Lower leg skin (tissue), 3 donors: ENCODE measurements around the gene VPS52.

Source experiments
- POLR2A ChIP-seq, 2 donors: fragments of 450-650 bp; IDR thresholded peaks; one replicate each; pipeline ENCODE4 v1.6.1; 2016 to 2017; ENCODE audit warnings: antibody characterized with exemption in 2 of 2, mild to moderate bottlenecking in 1 of 2, moderate library complexity in 1 of 2
- TF ChIP-seq, protein P1 (sequence below), 3 donors: fragments of 450-650 bp; IDR thresholded peaks; one replicate each; pipeline ENCODE4 v1.5.1; 2016; ENCODE audit warnings: antibody characterized with exemption in 3 of 3, mild to moderate bottlenecking in 3 of 3, moderate library complexity in 2 of 3

DNA sequence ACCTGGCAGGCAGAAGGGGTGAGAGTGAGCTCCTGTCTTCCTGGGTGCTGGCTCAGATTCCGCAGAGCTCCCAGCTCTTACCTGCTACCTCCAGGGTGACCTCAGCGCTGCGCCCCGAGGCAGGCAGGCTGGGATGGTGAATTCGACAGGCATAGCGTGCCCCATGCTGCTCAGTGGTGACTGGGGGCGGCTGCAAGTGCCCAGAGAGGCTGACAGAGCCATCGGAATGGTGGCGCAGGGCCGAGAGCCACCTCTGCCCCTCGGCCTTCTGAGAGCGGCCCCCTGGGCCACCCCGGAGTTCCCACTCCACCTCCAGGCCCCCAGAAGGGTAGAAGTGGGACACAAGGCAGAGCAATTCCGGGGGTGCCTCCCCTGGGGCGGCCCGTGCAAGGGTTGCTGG, 32.5 kb upstream of the VPS52 start:
- TF ChIP-seq, protein P1, sequence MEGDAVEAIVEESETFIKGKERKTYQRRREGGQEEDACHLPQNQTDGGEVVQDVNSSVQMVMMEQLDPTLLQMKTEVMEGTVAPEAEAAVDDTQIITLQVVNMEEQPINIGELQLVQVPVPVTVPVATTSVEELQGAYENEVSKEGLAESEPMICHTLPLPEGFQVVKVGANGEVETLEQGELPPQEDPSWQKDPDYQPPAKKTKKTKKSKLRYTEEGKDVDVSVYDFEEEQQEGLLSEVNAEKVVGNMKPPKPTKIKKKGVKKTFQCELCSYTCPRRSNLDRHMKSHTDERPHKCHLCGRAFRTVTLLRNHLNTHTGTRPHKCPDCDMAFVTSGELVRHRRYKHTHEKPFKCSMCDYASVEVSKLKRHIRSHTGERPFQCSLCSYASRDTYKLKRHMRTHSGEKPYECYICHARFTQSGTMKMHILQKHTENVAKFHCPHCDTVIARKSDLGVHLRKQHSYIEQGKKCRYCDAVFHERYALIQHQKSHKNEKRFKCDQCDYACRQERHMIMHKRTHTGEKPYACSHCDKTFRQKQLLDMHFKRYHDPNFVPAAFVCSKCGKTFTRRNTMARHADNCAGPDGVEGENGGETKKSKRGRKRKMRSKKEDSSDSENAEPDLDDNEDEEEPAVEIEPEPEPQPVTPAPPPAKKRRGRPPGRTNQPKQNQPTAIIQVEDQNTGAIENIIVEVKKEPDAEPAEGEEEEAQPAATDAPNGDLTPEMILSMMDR (IDR thresholded peaks at IDR 0.05): no peak
- TF ChIP-seq POLR2A (IDR thresholded peaks at IDR 0.05): no peak
